GM18858 (cell line): Measurements from ENCODE around the gene TFR2.

Source experiments
- ATAC-seq: cut with Tn5 transposase; IDR thresholded peaks from one replicate; pipeline ENCODE4 v1.9.1; 2021; ENCODE audit not compliant: unreplicated experiment

The TFR2 gene

DNA sequence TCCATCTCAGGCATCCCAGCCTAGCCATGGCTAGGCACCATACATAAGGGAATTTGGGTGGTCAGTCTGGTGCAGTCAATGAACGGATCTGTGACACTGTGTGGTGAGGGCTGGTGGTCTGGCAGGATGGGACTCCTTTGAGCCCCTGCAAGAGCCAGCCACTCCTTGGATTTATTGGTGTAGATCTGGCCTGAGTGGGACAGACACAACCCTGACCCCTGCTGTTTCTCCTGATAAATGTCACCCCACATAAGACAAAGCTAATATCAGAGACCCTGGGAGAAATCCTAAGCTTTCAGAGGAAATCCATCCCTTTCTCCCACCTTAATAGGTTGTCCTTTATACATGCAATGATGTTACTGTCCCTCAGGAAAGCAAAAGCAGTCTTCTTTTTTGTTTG is 52.9 kb downstream of the TFR2 start:
- no peak for ATAC-seq

- peak; percentile 75 for ATAC-seq
Observed at GRCh38 chr7:100586266-100587025, 54.9 kb downstream of the TFR2 start, which contains the start of gene FBXO24. Gene FBXO24 (plus strand): TSS chr7:100586328. CDS start chr7:100586626, 298 bp downstream.

- peak; percentile 10 for ATAC-seq
Observed at GRCh38 chr7:100585511-100586265, 55.7 kb downstream of the TFR2 start, which contains the start of gene LRCH4. Gene LRCH4 (minus strand): TSS chr7:100586129. CDS start chr7:100586100, 29 bp downstream.

GRCh38 chr7:100584683-100585510 is 56.5 kb downstream of the TFR2 start:
- no peak for ATAC-seq

- no peak for ATAC-seq
Observed at GRCh38 chr7:100584054-100584682, 57.2 kb downstream of the TFR2 start.

DNA sequence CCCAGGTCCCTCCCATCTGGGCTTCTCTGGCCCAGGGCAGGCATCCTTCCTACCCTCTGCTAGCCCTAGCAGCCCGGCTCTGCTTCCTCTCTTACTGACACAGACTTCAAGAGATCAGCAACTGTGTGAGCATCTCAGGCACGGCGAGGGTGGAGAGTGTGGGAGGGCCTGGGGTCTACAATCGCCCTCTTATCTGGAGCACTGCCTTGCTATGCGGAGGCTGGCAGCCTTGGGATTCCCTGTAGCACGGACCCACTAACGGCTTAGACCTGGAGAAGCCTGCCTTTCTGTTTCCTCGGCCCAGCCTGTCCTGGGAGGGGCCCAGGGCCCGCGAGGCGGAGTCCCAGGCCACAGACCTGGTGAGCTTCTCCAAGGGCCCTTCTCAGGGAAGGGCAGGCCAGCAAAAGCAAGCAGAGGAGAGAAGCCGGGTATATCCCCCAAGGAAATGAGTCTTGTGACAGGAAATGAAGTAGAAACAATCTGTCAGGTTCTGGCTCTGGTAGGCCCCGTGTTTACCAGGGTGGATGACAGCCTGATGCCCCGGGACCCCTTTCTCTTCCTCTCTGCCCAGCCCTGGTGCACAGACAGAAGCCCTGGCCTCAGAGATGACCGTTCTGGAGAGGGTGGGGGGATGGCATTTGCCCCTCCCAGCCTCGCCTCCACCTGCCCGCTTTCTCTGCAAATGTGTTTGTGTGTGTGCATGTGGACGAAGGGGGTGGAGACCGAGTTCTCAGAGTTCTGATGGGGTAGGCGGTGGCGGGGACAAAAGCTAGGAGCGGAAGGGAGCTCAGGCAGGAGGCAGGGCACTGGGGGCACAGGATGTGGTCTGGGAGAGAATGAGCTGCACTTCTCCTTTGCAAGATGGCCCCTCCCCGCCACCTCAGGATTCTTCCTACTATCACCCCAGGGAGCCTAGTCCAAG is 58.0 kb downstream of the TFR2 start:
- no peak for ATAC-seq

DNA sequence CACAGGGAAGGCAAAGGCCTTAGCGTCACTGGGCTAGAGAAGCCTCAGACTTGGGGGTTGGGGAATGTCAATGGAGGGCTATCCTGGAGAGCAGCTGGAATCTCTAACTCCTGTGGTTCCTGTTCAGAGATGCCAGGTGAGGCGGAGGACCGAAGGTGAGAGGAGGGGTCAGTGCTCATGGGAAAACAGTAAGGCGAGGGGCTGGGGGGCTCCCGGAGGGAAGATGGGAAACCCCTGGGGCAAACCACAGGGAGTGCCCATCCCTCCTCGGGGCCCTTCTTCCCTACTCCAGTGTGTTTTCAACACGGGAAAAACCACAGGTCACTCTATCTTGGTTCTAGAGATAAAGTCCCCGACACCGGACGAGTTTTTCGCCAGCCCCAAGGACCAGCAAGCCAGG is 58.7 kb downstream of the TFR2 start:
- ATAC-seq, result no peak

DNA sequence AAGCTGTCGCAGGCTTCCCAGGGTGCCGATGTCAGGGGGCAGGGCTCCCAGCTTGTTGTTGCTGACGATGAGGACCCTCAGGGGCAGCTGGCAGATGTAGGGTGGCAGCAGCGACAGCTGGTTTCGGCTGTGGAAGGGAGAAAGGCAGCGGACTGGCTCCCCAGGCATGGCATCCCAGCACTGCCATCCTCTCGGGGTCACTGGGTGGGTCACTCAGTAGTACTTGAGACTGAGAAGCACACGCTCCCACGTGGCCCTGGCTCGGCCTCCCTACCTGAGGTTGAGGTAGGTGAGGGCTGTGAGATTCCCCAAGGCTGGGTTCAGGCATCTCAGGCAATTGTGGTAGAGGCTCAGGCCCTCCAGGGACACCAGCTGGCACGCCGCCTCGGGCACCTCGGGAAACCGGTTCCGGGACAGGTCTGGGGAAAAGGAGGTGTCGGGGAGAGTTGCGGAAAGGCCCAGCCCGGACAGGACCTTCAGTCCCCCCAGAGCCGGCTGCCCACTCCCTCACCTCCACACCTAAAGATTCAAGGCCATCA is 59.2 kb downstream of the TFR2 start:
- ATAC-seq, result no peak

- no peak for ATAC-seq
Observed at GRCh38 chr7:100580466-100581283, 60.7 kb downstream of the TFR2 start.

- no peak for ATAC-seq
Observed at GRCh38 chr7:100578246-100579183, 62.8 kb downstream of the TFR2 start.

GRCh38 chr7:100577507-100577906 is 63.8 kb downstream of the TFR2 start:
- ATAC-seq, result no peak

- no peak for ATAC-seq
Observed at GRCh38 chr7:100577103-100577502, 64.2 kb downstream of the TFR2 start.

DNA sequence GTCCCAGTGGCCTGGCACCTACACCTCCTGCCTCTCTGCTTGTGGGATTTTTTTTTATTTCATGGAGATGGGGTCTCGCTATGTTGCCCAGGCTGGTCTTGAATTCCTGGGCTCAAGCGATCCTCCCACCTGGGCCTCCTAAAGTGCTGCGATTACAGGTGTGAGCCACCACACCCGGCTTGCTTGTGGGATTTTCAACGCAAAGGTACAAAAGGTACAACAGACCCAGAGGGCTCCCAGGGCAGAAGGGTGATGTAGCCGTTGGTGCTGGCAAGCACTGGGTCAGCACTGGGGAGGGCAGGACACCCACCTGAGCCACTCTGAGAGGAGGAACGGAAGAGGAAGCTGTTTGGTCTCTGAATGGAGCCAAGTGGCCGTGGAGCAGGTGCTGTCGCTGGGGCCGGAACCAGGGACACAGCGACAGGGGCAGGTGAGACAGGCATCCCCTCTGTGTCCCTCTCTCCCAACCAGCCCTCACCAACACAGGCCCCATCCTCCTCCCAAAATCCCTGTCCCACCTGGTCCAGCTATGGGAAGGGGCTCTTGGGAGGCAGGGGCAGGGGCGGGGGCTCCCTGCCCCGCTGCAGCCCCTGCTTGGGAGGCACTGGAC is 64.9 kb downstream of the TFR2 start:
- no peak for ATAC-seq

- no peak for ATAC-seq
Observed at GRCh38 chr7:100575746-100576383, 65.5 kb downstream of the TFR2 start.

DNA sequence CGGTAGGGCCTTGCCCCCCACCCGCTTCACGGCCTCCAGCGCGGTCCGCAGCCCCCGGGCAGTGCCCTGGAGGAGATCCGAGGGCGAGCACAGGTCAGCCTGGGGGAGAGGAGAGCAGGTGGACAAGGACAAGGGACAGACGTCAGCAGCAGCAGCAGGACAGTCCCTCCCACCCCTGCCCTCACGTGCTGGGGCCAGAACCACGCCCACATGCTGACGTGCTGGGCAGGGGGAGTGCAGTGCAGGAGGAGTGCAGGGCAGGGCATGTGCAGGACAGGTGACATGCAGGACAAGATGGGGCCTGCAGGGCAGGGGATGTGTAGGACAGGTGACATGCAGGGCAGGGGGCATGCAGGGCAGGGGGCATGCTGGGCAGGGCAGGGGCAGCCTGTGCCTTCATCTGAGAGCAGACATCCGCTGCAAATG is 66.1 kb downstream of the TFR2 start:
- ATAC-seq, result no peak

GRCh38 chr7:100574362-100575205 is 66.8 kb downstream of the TFR2 start:
- no peak for ATAC-seq
